Right ventricle myocardium superior (tissue), 1 donor: ENCODE results near the gene DIP2C. TPM values are rescaled to one million over a fixed set of nuclear protein-coding genes. Genes with fewer than 3 reads are reported as not detected.
"Not testable (repeated sequence)": the region's sequence is repeated elsewhere in the genome, so short reads cannot be mapped to it uniquely, and the experiment has no call there.

Experiments used
- ATAC-seq: fragments of 200-7000 bp; cut with Tn5 transposase; one replicate; pipeline ENCODE4 v1.9.1; 2020; ENCODE audit warnings: mild to moderate bottlenecking; ENCODE audit not compliant: poor library complexity
- DNase-seq: peaks from one replicate; pipeline ENCODE4 v3.0.0-alpha.2; 2020
- intact Hi-C: fragments of 100-400 bp; cut with DNase I; formaldehyde crosslinking; loops from one replicate; pipeline ENCODE4 v1.11.2; 2022
- total RNA-seq: library from RNA; stranded (reverse); fragmentation: NEBNext Ultra II Directional; extraction: Animal tissue kit (Norgen Biotek cat#: 25700); gene quantifications from one replicate; pipeline ENCODE4 v1.2.1, GENCODE V29; 2021
- donor health status: DM: no; HTN: yes; CAD: no; lungs with severe emphysema.

The DIP2C gene
- total RNA-seq, 1 donor from 2014 or later: 29.1 TPM

DNA sequence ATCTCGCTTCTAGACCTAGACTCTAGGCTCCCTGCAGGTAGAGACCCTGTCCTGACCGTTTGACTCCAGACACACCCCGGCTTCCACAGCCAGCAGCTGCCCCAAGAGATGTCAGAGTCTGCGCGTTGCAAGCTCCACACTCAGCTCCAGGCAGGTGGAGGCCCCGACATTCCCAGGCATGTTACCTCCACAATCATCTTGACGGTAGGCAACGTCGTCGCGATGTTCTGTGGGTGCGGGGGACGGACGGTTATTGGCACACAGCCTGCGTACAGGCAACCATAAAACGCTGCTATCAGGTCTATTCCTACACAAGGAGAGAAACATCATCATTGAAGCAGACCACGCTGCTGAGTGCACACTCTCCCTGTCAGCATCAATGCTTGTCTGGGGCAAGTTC is 341.0 kb downstream of the DIP2C start:
- DNase-seq: no peak
- no peak for ATAC-seq
- intact Hi-C loops: no loop called here

DNA sequence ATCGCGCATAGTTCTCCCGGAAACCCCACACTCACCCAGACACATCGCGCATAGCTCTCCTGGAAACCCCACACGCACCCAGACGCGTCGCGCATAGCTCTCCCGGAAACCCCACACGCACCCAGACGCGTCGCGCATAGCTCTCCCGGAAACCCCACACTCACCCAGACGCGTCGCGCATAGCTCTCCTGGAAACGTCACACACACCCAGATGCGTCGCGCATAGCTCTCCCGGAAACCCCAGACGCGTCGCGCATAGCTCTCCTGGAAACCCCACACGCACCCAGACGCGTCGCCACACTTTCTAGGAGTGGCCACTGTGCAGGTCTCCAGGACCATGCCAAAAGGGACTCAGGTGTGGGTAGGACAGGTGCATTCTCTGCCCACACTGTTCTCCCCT is 341.7 kb downstream of the DIP2C start:
- ATAC-seq, intact Hi-C loops, DNase-seq: not testable (repeated sequence)

DNA sequence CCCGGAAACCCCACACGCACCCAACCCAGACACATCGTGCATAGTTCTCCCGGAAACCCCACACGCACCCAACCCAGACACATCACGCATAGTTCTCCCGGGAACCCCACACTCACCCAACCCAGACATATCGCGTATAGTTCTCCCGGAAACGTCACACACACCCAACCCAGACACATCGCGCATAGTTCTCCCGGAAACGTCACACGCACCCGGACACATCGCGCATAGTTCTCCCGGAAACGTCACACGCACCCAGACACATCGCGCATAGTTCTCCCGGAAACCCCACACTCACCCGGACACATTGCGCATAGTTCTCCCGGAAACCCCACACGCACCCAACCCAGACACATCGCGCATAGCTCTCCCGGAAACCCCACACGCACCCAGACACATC is 342.3 kb downstream of the DIP2C start:
- intact Hi-C loops, ATAC-seq: not testable (repeated sequence)

DNA sequence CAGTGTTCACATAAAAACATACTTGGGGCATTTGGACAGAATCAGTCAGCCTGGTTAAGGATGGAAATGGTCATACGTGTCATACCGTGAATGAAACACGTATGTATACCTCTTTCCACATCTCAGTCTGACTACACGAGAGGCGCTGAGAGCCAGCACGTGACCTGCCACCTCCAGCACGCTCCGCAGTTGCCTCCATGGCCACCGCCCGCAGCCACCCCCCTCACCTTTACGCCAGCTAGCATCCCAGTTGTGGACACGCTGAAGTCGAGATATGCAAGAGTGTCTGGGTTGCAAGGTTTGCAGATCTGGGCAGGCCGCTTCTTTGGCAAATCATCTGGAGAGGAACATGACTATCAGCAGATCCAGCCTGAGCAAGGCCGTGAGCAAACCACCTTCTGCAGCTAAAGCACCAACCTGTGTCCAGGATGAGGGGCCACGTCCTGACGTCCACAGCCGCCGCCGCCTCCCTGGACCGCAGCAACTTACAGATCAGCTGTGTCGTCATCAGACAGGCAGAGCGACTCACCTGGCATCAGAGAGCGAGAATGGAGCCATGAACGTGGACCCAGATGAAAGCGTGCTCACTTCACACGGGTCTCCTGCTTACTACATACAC is 344.8 kb downstream of the DIP2C start:
- DNase-seq (no peak), ATAC-seq (no peak)
- intact Hi-C loops: no loop called here

More for the DNA sequence above, 342.3 kb downstream of the DIP2C start:
- DNase-seq: not testable (repeated sequence)

DNA sequence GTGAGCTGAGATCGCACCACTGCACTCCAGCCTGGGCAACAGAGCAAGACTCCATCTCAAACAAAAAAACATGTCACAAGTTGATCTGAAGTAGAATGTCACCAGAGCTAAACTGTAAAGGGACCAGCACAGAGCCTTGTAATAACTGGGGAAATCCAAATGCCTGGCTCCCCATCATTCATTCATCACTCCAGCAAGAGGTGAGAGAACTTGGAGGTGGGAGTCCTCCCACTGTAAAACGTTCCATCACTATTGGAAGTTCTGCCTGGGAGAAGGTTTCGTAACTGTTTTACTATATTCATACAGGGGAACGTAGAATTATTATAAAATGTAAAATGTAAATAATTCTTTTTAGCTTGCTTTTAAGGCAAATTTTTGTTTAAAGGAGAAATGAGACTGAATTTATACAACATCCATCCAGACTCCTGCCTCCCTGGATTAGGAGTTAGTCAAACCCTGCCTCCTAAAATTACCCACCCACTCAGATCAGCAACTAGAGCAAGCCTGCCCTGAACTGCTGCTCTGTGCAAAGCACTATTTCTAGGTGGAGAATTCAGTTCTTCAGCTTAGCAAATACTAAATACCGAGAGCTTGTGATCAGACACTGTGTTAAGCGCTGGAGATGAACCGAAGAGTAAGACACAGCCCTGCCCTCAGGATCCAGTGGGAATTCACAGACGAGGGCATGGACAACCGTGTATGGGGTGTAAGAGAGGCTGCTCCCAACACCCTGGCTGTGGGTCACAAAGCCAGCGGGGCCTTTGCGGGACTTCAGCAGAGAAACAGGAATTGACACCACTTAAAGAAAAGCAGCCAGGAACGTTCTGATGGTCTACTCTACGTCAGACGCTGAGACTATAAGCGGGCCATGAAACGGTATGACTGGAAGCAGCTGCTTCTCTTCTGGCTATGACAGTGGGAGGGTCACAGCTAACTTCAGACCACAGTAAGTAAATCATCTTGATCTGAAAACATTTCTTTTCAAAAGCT is 345.9 kb downstream of the DIP2C start:
- no peak for DNase-seq
- ATAC-seq: no peak

DNA sequence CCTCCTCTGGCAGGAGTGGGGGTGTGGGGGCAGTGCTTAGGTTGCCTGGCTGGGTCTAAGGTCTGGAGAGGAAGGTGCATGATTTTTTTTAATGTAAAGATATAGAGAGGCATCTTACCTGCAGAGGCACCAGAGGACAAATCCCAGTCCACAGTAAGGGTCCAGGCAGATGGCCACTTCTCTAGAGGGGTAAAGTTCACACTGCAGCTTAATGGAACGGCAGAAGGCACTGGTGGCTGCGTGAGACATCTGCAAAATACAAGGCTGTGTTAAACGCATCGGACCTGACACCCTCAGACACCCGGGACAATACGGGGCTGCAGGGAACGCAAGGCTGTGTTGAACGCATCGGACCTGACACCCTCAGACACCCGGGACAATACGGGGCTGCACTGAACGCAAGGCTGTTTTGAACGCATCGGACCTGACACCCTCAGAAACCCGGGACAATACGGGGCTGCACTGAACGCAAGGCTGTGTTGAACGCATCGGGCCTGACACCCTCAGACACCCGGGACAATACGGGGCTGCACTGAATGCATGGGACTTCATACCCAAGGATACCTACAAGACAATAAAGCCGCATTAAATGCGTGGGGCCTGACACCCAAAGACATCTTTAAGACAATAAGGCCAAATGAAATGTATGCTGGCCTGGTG is 348.3 kb downstream of the DIP2C start:
- no peak for ATAC-seq
- DNase-seq: no peak
- intact Hi-C loops: no loop called here

More for the DNA sequence above, 345.9 kb downstream of the DIP2C start:
- intact Hi-C loops: no loop called here

DNA sequence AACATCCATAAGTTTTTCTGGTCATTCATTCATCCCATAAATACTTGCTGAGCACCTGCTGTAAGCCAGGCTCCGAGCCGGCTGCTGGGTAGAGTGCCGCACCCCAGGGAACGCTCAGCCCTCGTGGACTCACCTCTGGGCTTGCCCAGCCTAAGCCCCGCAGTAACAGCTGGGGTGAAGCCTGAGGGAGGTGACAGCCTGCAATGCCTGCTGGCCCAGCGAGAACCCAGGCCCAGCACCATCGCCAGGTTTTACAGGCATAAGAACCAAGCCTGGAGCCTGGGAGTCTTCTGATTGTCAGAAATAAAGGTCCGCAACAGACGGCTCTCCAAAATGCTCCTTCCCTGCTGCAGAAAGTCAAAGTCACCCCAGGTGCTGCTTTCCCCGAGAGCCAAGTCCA is 348.8 kb downstream of the DIP2C start:
- intact Hi-C loops: no loop called here
- ATAC-seq (no peak), DNase-seq (no peak)

DNA sequence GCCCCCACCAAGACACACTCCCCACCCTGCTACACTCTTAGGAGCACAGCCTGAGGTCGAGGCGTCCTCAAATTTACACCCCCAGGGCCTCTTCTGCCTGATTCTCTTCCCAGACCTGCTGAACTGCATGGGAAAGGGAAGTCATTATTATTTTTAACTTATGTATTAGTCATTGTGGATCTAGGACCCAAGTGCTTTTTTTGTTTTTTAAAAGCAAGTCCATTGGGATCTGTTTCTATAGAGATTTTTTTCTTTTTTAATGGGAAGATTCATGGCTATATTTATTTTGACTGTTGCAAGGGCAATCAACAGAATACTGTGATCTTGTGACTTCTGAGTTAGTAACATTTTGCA is 350.5 kb downstream of the DIP2C start:
- no peak for ATAC-seq
- DNase-seq: no peak
- intact Hi-C loops: loop anchor here (5.0 kb wide), 1 partner anchor 368 kb away; no protein-coding TSS in a partner anchor

DNA sequence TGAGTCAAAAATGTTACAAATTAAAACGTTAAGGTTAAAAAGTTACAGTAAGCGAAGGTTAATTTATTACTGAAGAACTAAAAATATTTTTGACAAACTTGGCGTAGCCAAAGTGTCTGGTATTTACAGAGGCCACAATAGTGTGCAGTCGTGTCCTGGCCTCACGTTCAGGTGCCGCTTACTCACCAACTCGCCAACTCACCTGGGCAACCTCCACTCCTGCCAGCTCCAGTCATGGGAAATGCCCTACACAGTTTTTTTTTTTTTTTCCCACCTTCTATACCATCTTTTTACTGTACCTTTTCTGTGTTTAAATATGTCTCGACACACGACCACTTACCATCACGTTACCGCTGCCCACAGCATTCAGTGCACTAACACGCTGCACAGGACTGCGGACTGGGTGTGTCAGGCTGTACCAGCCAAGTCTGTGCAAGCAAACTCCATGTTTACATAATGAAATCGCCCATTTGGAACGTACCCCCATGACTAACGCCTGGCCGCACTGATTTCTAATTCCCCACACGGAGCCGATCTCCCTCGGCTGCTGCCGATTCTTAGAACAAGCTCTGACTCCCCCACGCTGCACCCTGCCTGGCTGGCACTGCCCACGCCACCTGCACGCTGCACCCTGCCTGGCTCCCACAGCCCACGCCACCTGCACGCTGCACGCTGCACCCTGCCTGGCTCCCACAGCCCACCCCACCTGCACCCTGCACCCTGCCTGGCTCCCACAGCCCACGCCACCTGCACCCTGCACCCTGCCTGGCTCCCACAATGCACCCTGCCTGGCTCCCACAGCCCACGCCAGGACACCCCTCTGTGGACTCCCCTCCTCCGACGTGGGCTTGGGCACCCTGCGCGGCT is 351.1 kb downstream of the DIP2C start:
- intact Hi-C loops: loop anchor here (5.0 kb wide), 1 partner anchor 369 kb away; no protein-coding TSS in a partner anchor
- DNase-seq (no peak), ATAC-seq (no peak)

DNA sequence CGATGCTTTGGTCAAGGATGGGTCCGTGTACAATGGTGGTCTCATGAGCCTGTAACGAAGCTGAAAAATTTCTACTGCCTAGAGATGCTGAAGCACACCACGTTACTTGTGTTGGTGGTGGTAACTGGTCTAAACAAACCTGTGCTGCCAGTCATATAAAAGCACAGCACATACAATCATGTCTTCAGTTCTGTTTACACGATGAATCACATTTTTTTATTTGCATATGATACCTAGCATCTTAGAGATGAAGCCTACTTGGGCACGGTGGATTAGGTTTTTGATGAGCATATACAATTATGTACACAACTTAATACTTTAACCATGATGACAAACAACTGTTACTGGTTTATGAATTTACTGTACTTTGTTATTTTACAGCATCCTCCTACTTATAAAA is 353.2 kb downstream of the DIP2C start:
- no peak for ATAC-seq
- DNase-seq: no peak
- intact Hi-C loops: loop anchor here (5.0 kb wide), 1 partner anchor 371 kb away; no protein-coding TSS in a partner anchor

DNA sequence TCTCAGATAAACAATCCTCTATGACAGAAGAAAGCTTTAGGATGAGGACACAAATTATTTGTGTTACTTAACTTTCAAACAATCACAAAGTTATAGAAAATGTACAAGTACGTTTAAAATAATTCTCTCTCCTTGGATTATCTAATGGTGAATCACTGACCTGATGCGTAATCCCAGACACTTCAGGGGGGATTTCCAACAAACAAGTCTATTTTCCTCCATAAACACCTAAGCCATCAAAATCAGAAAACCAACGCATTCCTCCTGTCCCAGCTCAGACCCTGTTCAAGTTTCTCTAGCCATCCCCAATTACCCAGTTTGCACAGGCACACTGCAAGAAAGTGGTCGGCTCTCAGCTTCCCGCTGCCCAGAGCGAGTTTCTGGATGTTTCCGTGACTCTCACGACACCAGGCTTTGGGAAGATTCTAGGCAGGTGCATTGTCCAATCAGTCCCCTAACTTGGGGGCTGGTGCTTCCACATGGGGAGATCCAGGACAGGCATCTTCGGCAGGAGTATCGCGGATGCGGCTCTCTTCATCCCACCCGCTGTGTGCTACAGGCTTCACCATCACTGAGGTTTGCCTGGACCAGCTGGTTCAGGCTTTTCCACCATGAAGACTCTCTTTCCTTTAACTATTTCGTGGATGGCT is 354.2 kb downstream of the DIP2C start:
- DNase-seq (no peak), ATAC-seq (no peak)
- intact Hi-C loops: loop anchor here (5.0 kb wide), 1 partner anchor 372 kb away; no protein-coding TSS in a partner anchor

DNA sequence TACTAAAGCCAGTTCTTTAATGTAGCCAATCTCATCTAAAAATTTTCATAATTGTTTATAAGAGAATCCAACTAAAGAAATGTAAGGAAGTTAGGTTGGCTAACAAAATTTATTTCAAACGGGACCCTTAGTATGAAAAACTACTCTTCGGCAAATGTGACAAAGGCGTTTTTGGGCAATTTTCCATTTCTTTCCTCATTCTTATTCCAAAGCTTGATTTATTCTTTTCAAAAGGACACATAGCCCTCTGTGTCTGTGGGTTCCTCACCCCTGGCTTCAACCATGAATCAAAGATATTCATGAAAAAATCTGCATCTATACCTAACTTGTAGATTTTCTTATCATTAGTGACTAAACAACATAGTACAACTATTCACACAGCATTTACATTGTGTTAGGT is 358.3 kb downstream of the DIP2C start:
- DNase-seq (no peak), ATAC-seq (no peak)
- intact Hi-C loops: no loop called here

DNA sequence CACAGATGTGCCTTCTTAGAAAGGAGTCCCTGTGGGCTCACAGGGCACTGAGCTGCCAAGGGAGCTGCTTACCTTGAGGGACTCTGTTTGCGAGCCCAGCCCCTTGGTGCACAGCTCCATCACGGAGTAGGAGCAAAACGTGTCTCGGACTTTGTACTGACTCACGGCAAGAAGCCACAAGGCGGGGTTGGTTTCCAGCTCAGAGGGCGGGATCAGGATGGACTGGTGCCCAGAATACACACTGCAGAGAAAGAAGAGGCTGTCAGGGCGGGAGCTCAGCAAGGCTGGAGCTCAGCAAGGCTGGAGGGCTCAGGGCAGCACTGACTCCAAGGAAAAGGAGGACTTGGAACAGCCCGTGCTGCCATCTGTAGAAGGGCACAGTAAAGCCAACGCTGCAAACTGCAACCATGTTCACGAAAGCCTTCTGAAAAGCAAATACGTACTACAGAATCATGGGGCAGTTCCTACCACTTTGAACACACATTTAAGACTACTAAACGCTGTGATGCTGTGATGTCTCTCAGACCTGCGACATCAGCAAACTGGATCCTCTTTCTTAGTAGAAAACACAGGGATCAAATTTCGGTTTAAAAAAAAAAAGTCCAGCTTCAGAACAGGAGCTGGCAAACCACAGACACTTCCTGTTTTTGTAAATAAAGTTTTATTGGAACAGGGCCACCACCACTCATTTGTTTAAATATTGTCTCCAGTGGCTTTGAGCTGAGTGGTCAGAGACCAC is 359.9 kb downstream of the DIP2C start:
- intact Hi-C loops: no loop called here
- peak; percentile 96 for ATAC-seq
- DNase-seq: peak; percentile 87

DNA sequence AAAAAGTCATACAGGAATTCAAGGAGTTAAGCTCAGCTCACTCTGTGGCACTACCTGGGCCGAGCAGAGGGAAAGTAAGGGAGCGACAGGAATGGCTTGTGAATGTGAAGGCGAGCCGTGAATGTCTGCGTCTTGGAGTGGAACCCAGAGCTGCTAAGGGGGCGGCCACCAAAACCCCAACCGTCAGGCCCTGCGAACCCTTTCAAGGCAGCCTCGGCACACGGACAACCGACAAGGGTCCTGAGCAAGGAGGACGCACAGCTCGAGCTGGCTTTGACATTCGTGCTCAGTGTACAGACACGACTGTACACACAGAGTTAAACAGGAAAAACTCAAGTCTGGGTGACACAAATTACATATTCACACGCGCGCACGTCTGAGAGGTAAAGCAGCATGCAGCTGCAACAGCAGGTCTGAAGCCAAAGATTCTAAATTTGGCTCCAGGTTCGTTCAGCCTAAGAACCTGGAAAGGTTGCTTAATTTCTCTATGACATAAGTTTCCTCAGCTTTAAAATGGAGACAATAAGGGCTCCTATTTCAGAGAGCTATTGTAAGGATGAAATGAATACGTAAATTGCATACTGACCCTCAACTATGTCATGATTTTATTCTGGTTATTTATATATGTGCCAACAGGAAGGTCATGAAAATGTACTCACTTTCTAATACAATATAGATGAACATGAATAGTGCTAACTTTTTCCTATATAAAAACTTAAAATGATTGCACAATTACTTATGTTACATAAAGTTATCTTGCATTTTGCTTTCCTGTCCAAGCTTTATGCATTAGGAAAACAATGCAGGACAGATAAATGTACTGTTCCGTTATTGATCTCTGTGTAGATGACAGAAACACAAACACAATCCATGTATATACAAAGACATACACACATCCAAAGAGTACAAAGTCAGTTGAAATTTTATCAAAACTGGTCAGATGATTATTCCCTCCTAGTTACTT is 361.3 kb downstream of the DIP2C start:
- ATAC-seq: no peak
- intact Hi-C loops: no loop called here
- DNase-seq: no peak

DNA sequence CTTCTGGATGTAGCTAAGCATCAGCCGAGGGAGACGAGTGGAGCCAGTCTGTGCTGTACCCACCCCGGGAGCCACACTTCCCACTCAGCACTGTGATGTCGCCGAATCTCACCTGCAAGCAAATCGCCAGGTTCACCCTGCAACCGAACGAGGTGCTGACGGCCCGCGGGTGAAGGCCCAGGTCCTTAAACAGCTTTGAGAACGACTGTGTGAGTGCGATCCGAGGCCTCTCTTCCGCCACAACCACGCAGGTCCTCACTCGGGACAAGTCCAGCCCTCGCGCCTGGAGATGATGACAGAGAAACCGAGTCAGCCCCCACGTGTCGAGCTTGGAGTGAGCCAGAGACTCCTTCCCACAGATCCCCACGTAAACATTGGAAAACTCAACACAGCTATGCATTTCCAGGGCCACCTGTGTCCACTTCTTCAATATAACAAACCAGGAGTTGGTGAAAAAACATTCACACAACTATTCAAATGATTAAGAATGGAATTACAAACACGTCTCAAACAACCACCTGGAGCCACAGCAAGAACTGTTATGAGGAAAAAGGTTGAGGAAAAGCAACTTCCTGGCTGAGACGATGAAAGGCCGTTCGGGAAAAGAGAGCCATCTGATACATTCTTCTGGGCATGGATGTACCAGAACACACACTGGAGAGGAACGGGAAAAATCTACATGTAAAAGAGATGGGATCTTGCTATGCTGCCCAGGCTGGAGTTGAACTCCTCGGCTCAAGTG is 362.4 kb downstream of the DIP2C start:
- ATAC-seq (no peak), DNase-seq (no peak)
- intact Hi-C loops: no loop called here

DNA sequence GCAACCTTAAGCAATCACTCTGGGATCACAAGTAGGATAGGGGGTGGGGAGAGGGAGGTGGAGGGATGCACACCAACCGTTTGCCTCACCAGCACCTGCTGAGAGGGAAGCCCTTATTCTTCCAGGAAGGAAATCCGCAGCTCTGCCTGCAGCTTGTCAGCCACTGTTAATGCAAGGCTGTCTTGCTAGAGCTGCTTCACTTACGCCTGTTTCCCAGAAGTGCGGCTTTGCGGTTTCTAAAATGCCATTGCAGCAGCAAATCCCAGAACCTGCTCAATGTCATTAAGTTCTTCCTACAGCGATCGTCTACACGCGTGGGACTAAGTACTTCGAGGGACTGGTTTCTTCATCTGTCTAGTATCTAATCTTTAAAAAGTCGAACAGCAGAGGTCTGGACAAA is 363.1 kb downstream of the DIP2C start:
- DNase-seq (no peak), ATAC-seq (no peak)
- intact Hi-C loops: no loop called here
